NCI-H1436 (cell line): Measurements from ENCODE around the gene RYR2.
"Not testable (repeated sequence)": the region's sequence is repeated elsewhere in the genome, so short reads cannot be mapped to it uniquely, and the experiment has no call there.

Source experiments
- DNase-seq: peaks from one replicate; lab custom pipeline; 2025; lab: John Stamatoyannopoulos, UW

The RYR2 gene

GRCh38 chr1:237562242-237562823 is 520.3 kb downstream of the RYR2 start:
- peak; percentile 71 for DNase-seq

GRCh38 chr1:237565236-237565635 is 523.3 kb downstream of the RYR2 start:
- DNase-seq = no peak

GRCh38 chr1:237566581-237566980 is 524.6 kb downstream of the RYR2 start:
- no peak for DNase-seq

- DNase-seq = no peak
These were observed 527.0 kb downstream of the RYR2 start for GRCh38 chr1:237568955-237569354.

- no peak for DNase-seq
These were observed 528.5 kb downstream of the RYR2 start for GRCh38 chr1:237570530-237570929.

- DNase-seq = no peak
These were observed 532.6 kb downstream of the RYR2 start for GRCh38 chr1:237574536-237574935.

GRCh38 chr1:237578540-237578939 is 536.6 kb downstream of the RYR2 start:
- DNase-seq = no peak

GRCh38 chr1:237580726-237581125 is 538.7 kb downstream of the RYR2 start:
- no peak for DNase-seq

GRCh38 chr1:237583270-237583669 is 541.3 kb downstream of the RYR2 start:
- DNase-seq = no peak

- DNase-seq = no peak
These were observed 541.8 kb downstream of the RYR2 start for GRCh38 chr1:237583756-237584155.

GRCh38 chr1:237590386-237590785 is 548.4 kb downstream of the RYR2 start:
- DNase-seq = no peak

GRCh38 chr1:237591353-237591752 is 549.4 kb downstream of the RYR2 start:
- no peak for DNase-seq

- not testable (repeated sequence) for DNase-seq
These were observed 561.1 kb downstream of the RYR2 start for GRCh38 chr1:237603036-237603568.

GRCh38 chr1:237608433-237608832 is 566.4 kb downstream of the RYR2 start:
- DNase-seq = no peak

GRCh38 chr1:237610157-237610556 is 568.2 kb downstream of the RYR2 start:
- no peak for DNase-seq

GRCh38 chr1:237613984-237614383 is 572.0 kb downstream of the RYR2 start:
- DNase-seq = no peak

- DNase-seq = no peak
These were observed 577.6 kb downstream of the RYR2 start for GRCh38 chr1:237619553-237619952.

GRCh38 chr1:237634922-237635321 is 592.9 kb downstream of the RYR2 start:
- DNase-seq = no peak

GRCh38 chr1:237638555-237638954 is 596.6 kb downstream of the RYR2 start:
- DNase-seq = no peak

- DNase-seq = no peak
These were observed 598.2 kb downstream of the RYR2 start for GRCh38 chr1:237640011-237640671.

GRCh38 chr1:237640966-237641365 is 599.0 kb downstream of the RYR2 start:
- DNase-seq = no peak

GRCh38 chr1:237650809-237651208 is 608.8 kb downstream of the RYR2 start:
- no peak for DNase-seq

- DNase-seq = no peak
These were observed 613.8 kb downstream of the RYR2 start for GRCh38 chr1:237655778-237656177.

GRCh38 chr1:237664348-237664747 is 622.4 kb downstream of the RYR2 start:
- no peak for DNase-seq
